Body of pancreas (tissue), 4 donors: ENCODE measurements around the gene AARSD1. TPM values are rescaled to one million over a fixed set of nuclear protein-coding genes. Genes with fewer than 3 reads are reported as not detected.
"Not testable (repeated sequence)": the region's sequence is repeated elsewhere in the genome, so short reads cannot be mapped to it uniquely, and the experiment has no call there.

Source experiments
- ATAC-seq: fragments of 150-250 bp; one replicate; pipeline ENCODE4 v1.9.1; 2016
- DNase-seq, 4 donors: peaks; one replicate each; pipeline ENCODE4 v3.0.0-alpha.2; 2019
- H3K27ac ChIP-seq, 4 donors: fragments of 200-600 bp; sonication (generic); 1 replicate in 3 of 4; 2 replicates in 1 of 4; pipeline versions ENCODE4 v1.5.1 to v1.6.1; 2016 to 2019; ENCODE audit warnings: mild to moderate bottlenecking in 1 of 4, mixed read lengths in 1 of 4, moderate library complexity in 1 of 4
- H3K27me3 ChIP-seq, 2 donors: fragments of 200-600 bp; sonication (generic); one replicate each; pipeline ENCODE4 v1.6.0; 2016; ENCODE audit warnings: mild to moderate bottlenecking in 1 of 2
- H3K36me3 ChIP-seq, 2 donors: fragments of 200-600 bp; sonication (generic); replicated peaks in 1 of 2; 2 replicates each; pipeline ENCODE4 v1.5.1; 2016; ENCODE audit warnings: low read depth in 2 of 2; ENCODE audit not compliant: insufficient read depth in 1 of 2
- H3K4me1 ChIP-seq: fragments of 200-600 bp; sonication (generic); one replicate; pipeline ENCODE4 v1.6.0; 2016
- H3K4me3 ChIP-seq, 2 donors: fragments of 200-600 bp; sonication (generic); 1 replicate in 1 of 2; 2 replicates in 1 of 2; pipeline ENCODE4 v1.5.1; 2016 to 2019
- H3K9me3 ChIP-seq, 3 donors: fragments of 200-600 bp; sonication (generic); 1 replicate in 2 of 3; 2 replicates in 1 of 3; pipeline ENCODE4 v1.5.1; 2016
- POLR2A ChIP-seq, 3 donors: fragments of 450-650 bp; IDR thresholded peaks; one replicate each; pipeline ENCODE4 v1.6.1; 2016; ENCODE audit warnings: antibody characterized with exemption in 3 of 3, mild to moderate bottlenecking in 2 of 3
- WGBS, 2 donors: methylation state at CpG; one replicate each; pipeline ENCODE4 v1.1.5; 2017; 5-methylcytosine and 5-hydroxymethylcytosine counted together
- intact Hi-C: fragments of 100-400 bp; cut with DNase I; formaldehyde crosslinking; loops from one replicate; pipeline ENCODE4 v1.15.1; 2023
- total RNA-seq, 2 donors: library from RNA; depleted of rRNA; stranded (reverse); fragments of >200 nt; gene quantifications; one replicate each; pipeline ENCODE4 v1.1.0, GENCODE V29; 2016
- TF ChIP-seq, protein P1 (sequence below), 7 experiments: fragments of 450-650 bp in 4 of 7; fragments of 200-600 bp in 3 of 7; sonication (generic) in 3 of 7; IDR thresholded peaks; one replicate each; pipeline ENCODE4 v1.5.1; 2016 to 2019; ENCODE audit warnings: antibody characterized with exemption in 7 of 7

AARSD1 gene
- total RNA-seq, 2 donors from 2014 or later = 44.5 to 51.9 TPM

DNA sequence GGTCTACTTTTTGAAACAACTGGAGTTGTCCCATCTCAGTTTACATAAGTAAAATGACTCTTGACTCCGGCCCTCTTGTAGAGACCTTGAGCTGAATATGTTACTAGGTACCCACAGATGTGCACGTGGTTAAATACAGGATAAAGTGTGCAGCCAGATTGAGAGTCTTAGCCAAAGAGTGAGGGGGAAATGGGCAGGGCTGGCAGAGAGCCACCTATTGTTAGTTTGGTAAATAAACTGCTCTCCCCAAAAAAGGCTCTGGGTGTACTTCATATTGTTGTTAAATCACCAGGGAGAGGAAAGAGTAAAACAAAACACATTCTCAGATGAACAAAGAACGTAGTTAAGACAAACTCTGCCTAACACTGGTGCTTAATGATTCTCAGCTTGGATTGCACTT lies 43.3 kb downstream of the AARSD1 start:
- Histone ChIP-seq H3K9me3 (no peaks in the 10 kb centered on the region), H3K4me3 (no peak overlapping the region), H3K27ac (peak overlapping the region in 3 of 4 donors; percentile 51 to 68 (median 59)), H3K27me3 (no peaks in the 10 kb centered on the region), H3K4me1 (peaks cover 46% of the 10 kb centered on the region), H3K36me3 (no peaks in the 10 kb centered on the region)
- TF ChIP-seq POLR2A (IDR thresholded peaks at IDR 0.05) = no peak
- TF ChIP-seq, protein P1, sequence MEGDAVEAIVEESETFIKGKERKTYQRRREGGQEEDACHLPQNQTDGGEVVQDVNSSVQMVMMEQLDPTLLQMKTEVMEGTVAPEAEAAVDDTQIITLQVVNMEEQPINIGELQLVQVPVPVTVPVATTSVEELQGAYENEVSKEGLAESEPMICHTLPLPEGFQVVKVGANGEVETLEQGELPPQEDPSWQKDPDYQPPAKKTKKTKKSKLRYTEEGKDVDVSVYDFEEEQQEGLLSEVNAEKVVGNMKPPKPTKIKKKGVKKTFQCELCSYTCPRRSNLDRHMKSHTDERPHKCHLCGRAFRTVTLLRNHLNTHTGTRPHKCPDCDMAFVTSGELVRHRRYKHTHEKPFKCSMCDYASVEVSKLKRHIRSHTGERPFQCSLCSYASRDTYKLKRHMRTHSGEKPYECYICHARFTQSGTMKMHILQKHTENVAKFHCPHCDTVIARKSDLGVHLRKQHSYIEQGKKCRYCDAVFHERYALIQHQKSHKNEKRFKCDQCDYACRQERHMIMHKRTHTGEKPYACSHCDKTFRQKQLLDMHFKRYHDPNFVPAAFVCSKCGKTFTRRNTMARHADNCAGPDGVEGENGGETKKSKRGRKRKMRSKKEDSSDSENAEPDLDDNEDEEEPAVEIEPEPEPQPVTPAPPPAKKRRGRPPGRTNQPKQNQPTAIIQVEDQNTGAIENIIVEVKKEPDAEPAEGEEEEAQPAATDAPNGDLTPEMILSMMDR (IDR thresholded peaks at IDR 0.05) = no peak
- ATAC-seq = peak; percentile 70
- intact Hi-C loops = no loop called here
- WGBS, 2 donors = 7 to 16% methylated on average over 3 of the region's 3 CpGs
- peak; percentile 45 to 60 (median 53) for DNase-seq

DNA sequence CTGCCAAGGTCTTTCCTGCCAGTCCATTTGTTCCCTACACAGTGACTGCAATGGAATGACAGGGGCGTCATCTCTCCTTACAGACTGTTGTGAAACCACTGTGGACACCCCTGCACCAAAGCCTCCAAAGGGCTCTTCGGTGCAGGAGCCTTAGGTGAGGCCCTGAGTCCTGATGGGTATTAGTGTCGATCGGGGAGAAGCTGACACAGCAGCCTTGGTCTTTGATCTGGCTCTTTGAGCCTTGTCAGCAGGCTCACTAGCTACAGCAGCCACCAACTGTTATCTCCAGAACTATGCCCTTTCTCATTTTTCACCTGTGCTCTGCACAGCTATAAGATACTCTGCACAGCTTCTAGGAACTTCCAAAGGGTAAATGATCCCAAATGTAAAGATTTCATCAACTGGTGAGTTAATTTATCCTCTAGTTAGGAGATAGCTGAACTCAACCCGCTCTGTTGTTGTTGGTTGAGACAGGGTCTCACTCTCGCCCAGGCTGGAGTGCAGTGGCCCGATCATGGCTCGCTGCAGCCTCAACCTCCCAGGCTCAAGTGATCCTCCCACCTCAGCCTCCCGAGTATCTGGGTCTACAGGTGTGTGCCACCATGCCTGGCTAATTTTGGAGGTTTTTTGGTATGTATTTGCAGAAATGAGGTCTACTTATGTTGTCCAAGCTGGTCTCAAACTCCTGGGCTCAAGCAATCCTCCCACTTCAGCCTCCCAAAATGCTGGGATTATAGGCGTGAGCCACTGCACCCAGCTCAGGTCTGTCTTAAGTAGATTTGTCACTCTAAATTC lies 44.0 kb downstream of the AARSD1 start:
- Histone ChIP-seq H3K4me3 (no peak overlapping the region), H3K9me3 (no peaks in the 10 kb centered on the region), H3K27ac (peak overlapping the region in 3 of 4 donors; percentile 51 to 68 (median 59)), H3K4me1 (peaks cover 46% of the 10 kb centered on the region), H3K27me3 (no peaks in the 10 kb centered on the region), H3K36me3 (no peaks in the 10 kb centered on the region)
- TF ChIP-seq POLR2A (IDR thresholded peaks at IDR 0.05) = no peak
- TF ChIP-seq, protein P1 (IDR thresholded peaks at IDR 0.05) = no peak
- ATAC-seq (no peak), DNase-seq (peak in 2 of 4 donors; percentile 19 to 21)
- intact Hi-C loops = no loop called here
- WGBS, 2 donors = 65 to 67% methylated on average over 9 to 10 of the region's 10 CpGs

DNA sequence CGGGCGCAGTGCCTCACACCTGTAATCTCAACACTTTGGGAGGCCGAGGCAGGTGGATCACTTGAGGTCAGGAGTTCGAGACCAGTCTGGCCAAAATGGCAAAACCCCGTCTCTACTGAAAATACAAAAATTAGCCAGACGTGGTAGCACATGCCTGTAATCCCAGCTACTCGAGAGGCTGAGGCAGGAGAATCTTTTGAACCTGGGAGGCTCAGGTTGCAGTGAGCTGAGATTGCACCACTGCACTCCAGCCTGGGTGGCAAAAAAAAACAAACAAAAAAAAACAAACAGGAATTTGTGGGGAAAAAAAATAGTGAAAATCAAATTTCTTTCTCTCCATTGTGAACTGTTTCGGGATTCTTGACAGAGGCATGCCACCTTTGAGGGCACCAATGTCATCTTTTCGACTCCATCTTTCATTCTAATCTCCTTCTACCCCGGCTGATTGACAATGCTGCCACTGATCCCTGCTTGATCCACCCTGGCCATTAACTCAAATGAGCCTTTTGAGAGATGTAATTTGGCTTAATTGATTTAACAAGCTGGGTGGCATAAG lies 44.7 kb downstream of the AARSD1 start:
- Histone ChIP-seq H3K4me1 (peaks cover 47% of the 10 kb centered on the region), H3K27ac (peak overlapping the region; percentile 16 to 78 (median 64))
- H3K9me3 ChIP-seq, H3K36me3 ChIP-seq, DNase-seq, intact Hi-C loops, H3K27me3 ChIP-seq, H3K4me3 ChIP-seq, ATAC-seq: not testable (repeated sequence)
- WGBS, 2 donors = 66 to 68% methylated on average over 10 of the region's 10 CpGs

DNA sequence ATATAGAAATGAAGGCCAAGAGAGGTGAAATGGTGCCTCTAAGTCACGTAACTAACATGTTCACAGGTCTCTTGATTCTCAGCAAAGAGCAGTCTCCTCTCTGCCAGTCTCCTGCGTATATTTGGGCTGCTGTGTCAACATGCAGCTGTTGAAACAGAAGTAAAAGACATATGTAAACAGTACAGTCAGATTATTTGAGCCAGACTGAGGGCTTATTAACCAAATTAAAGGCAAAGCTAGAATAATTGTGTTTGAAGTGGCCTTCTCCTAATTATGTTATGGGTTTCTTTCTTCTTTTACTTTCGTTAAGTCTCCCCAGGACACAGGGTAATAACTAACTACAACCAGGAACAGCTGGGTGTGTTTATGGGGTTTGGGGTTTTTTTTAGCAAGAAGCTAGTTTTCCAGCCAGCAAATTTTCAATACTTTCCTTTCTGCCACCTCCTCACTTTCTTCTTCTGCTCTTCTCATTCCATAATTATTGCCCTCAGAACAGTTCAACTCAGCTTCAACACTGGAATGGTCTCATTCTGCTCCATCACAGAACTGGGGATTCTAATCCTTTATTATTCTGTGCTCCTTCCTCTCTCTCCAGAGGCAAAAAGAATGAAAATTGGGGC lies 45.2 kb downstream of the AARSD1 start:
- Histone ChIP-seq H3K27ac (peak overlapping the region; percentile 48 to 78 (median 64)), H3K4me1 (peaks cover 53% of the 10 kb centered on the region), H3K9me3 (no peaks in the 10 kb centered on the region), H3K27me3 (no peaks in the 10 kb centered on the region), H3K4me3 (no peak overlapping the region), H3K36me3 (no peaks in the 10 kb centered on the region)
- WGBS, 2 donors = 11 to 18% methylated on average over 3 of the region's 3 CpGs
- intact Hi-C loops = no loop called here
- no peak for TF ChIP-seq POLR2A (IDR thresholded peaks at IDR 0.05)
- TF ChIP-seq, protein P1 (IDR thresholded peaks at IDR 0.05) = no peak
- peak; percentile 29 to 74 (median 58) for DNase-seq
- peak; percentile 62 for ATAC-seq

DNA sequence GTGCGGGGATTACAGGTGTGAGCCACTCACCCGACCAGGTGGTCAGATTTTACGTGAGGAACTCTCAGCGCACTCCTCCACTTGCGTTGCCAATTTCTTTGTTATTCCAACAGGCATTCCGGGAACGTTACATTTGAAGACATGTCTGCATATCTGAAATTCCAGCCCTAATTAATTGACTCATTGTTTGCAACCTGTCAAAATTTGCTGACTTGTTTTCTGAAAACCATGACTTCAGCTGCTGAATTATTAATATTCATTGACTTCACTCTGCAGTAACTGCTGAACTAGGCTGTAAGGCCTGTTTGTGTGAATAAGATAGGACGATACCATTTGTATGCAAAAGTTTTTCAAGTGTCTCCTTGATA lies 47.0 kb downstream of the AARSD1 start:
- Histone ChIP-seq H3K4me3 (no peak overlapping the region), H3K4me1 (peaks cover 57% of the 10 kb centered on the region), H3K27me3 (no peaks in the 10 kb centered on the region), H3K9me3 (no peaks in the 10 kb centered on the region), H3K36me3 (no peaks in the 10 kb centered on the region), H3K27ac (peak overlapping the region in 3 of 4 donors; percentile 32 to 78 (median 48))
- TF ChIP-seq, protein P1 (IDR thresholded peaks at IDR 0.05) = no peak
- no peak for TF ChIP-seq POLR2A (IDR thresholded peaks at IDR 0.05)
- ATAC-seq (peak; percentile 61), DNase-seq (no peak)
- intact Hi-C loops = no loop called here
- 35 to 47% methylated on average over 6 to 8 of the region's 8 CpGs for WGBS, 2 donors

DNA sequence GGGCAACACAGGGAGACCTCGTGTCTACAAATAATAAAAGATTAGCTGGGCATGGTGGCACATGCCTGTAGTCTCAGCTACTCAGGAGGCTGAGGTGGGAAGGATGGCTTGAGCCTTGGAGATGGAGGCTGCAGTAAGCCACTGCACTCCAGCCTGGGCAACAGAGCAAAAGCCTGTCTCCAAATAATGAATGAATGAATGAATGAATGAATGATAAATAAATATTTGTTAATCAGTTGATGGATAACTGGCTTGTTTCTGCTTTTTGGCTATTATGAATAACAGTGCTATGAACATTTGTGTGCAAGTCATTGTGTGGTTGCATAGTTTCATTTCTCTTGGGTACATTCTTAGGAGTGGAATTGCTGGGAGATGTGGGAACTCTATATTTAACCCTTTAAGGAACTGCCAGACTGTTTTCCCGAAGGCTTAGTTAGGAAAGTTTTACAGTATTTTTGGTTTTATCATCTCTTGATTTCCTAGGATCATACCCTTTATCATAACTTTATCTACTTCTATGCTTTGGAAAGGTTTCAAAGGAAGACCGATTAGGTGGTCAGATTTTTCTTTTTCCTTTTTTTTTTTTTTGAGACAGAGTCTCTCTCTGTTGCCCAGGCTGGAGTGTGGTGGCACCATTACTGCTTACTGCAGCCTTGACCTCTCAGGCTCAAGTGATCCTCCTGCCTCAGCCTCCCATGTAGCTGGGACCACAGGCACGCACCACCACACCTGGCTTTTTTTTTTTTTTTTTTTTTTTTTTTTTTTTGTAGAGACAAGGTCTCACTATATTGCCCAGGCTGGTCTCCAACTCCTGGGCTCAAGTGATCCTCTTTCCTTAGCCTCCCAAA lies 47.6 kb downstream of the AARSD1 start:
- H3K4me3 ChIP-seq, ATAC-seq, H3K36me3 ChIP-seq, intact Hi-C loops, H3K9me3 ChIP-seq, DNase-seq, H3K27me3 ChIP-seq: not testable (repeated sequence)
- WGBS, 2 donors = 72 to 86% methylated on average over 3 to 4 of the region's 4 CpGs
- Histone ChIP-seq H3K4me1 (peaks cover 54% of the 10 kb centered on the region), H3K27ac (peak overlapping the region in 1 of 4 donors; percentile 48)

DNA sequence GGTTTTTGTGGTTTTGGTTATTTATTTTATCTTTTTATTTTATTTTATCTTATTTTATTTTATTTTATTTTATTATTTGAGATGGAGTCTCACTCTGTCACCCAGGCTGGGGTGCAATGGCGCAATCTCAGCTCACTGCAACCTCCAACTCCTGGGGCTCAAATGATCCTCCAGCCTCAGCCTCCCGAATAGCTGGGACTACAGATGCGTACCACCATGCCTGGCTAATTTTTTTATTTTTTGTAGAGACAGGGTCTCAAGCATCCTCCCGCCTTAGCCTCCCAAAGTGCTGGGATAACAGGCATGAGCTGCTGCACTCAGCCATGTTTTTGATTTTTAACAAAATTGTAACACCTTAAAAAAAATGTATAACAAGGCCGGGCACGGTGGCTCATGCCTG lies 49.0 kb downstream of the AARSD1 start:
- intact Hi-C loops, ATAC-seq, H3K4me3 ChIP-seq, H3K27me3 ChIP-seq, H3K36me3 ChIP-seq, H3K27ac ChIP-seq, H3K9me3 ChIP-seq, DNase-seq: not testable (repeated sequence)
- peaks cover 41% of the 10 kb centered on the region for H3K4me1 ChIP-seq
- 96% methylated on average over 6 of the region's 6 CpGs for WGBS, 2 donors
